T-helper 2 cell (primary cell): ENCODE data around the gene UPB1.
A peak's percentile ranks its signal among the peaks of the same experiment; 100 is the strongest.
"Not testable (repeated sequence)": the region's sequence is repeated elsewhere in the genome, so short reads cannot be mapped to it uniquely, and the experiment has no call there.

ENCODE experiments used
- DNase-seq, 5 experiments: peaks; one replicate each; pipeline versions ENCODE4 v3.0.0 to v3.0.0-alpha.2; 2012 to 2022

UPB1 gene

GRCh38 chr22:24482575-24482974 is 12.6 kb upstream of the UPB1 start:
- DNase-seq = no peak

- no peak for DNase-seq
Observed at GRCh38 chr22:24482998-24483397, 12.1 kb upstream of the UPB1 start.

- no peak for DNase-seq
Observed at GRCh38 chr22:24483976-24484545, 11.1 kb upstream of the UPB1 start.

- no peak for DNase-seq
Observed at GRCh38 chr22:24485170-24485569, 10.0 kb upstream of the UPB1 start.

- DNase-seq = no peak
Observed at GRCh38 chr22:24485608-24486007, 9.5 kb upstream of the UPB1 start.

- DNase-seq = peak in 2 of 5 experiments; percentile 12 to 94
Observed at GRCh38 chr22:24486501-24486921, 8.6 kb upstream of the UPB1 start.

GRCh38 chr22:24489011-24489410 is 6.1 kb upstream of the UPB1 start:
- no peak for DNase-seq

- not testable (repeated sequence) for DNase-seq
Observed at GRCh38 chr22:24489434-24489833, 5.7 kb upstream of the UPB1 start.

- no peak for DNase-seq
Observed at GRCh38 chr22:24492391-24492790, 2.7 kb upstream of the UPB1 start.

- no peak for DNase-seq
Observed at GRCh38 chr22:24494167-24494527, 985 bp upstream of the UPB1 start.

- no peak for DNase-seq
Observed at GRCh38 chr22:24495365-24495675, 188 bp downstream of the UPB1 start.

GRCh38 chr22:24496234-24496633 is 1.1 kb downstream of the UPB1 start:
- DNase-seq = no peak

GRCh38 chr22:24496661-24497060 is 1.5 kb downstream of the UPB1 start:
- DNase-seq = no peak

GRCh38 chr22:24497841-24498258 is 2.7 kb downstream of the UPB1 start:
- peak in 1 of 5 experiments; percentile 18 for DNase-seq

- DNase-seq = no peak
Observed at GRCh38 chr22:24498824-24499223, 3.7 kb downstream of the UPB1 start.

GRCh38 chr22:24499706-24500276 is 4.7 kb downstream of the UPB1 start:
- no peak for DNase-seq

GRCh38 chr22:24500277-24500820 is 5.2 kb downstream of the UPB1 start:
- DNase-seq = no peak

- DNase-seq = no peak
Observed at GRCh38 chr22:24501301-24502005, 6.3 kb downstream of the UPB1 start.

GRCh38 chr22:24502034-24502433 is 6.9 kb downstream of the UPB1 start:
- no peak for DNase-seq

GRCh38 chr22:24502541-24502940 is 7.4 kb downstream of the UPB1 start:
- no peak for DNase-seq

- DNase-seq = peak in 4 of 5 experiments; percentile 36 to 49 (median 44)
Observed at GRCh38 chr22:24503137-24503842, 8.2 kb downstream of the UPB1 start.

GRCh38 chr22:24503843-24504338 is 8.8 kb downstream of the UPB1 start:
- no peak for DNase-seq

GRCh38 chr22:24504540-24504939 is 9.4 kb downstream of the UPB1 start:
- DNase-seq = no peak
